Measurements from ENCODE around the gene SGO2.

Gene SGO2

GRCh38 chr2:200575957-200576356, 50.0 kb downstream of the SGO2 start:
- H3K4me3 ChIP-seq (ENCODE audit: low read length in 2 of 2): no peak overlapping the region
- H3K4me1 ChIP-seq (ENCODE audit: control insufficient read depth in 2 of 2, insufficient read depth in 1 of 2, low read depth in 1 of 2, low read length in 2 of 2): no peaks in the 10 kb centered on the region
- H3K23ac ChIP-seq (ENCODE audit: low read depth, low read length, poor library complexity): no peak overlapping the region
- no peak overlapping the region for H2AK5ac ChIP-seq (ENCODE audit: low read depth, low read length)
- no CpG with 5 or more reads among the region's 2 CpGs for WGBS, 2 donors (ENCODE audit: extremely low coverage in 2 of 2, insufficient read length in 2 of 2, insufficient replicate concordance in 1 of 2)
- H3K18ac ChIP-seq (ENCODE audit: low read length): no peak overlapping the region
- H3K27ac ChIP-seq (replicated peaks; ENCODE audit: low read length): no peak overlapping the region
- no peak overlapping the region for H2AFZ ChIP-seq (ENCODE audit: low read length)
- H3K9ac ChIP-seq (ENCODE audit: low read depth, low read length, poor library complexity): no peak overlapping the region
- H2BK120ac ChIP-seq (ENCODE audit: low read depth, low read length): no peak overlapping the region
- no peak overlapping the region for H3K4me2 ChIP-seq (ENCODE audit: insufficient read depth, low read length, poor library complexity, severe bottlenecking)
- H2BK15ac ChIP-seq (ENCODE audit: low read length): no peak overlapping the region
- H3K27me3 ChIP-seq (ENCODE audit: control insufficient read depth in 3 of 3, insufficient read depth in 3 of 3, low read depth in 1 of 3, low read length in 3 of 3): no peaks in the 10 kb centered on the region
- H3K79me1 ChIP-seq (ENCODE audit: low read depth, low read length): no peaks in the 10 kb centered on the region
- no peak overlapping the region for H2BK12ac ChIP-seq (ENCODE audit: low read length)
- no peak overlapping the region for H4K91ac ChIP-seq (ENCODE audit: low read depth, low read length, poor library complexity)
- no peak overlapping the region for H3K14ac ChIP-seq (ENCODE audit: low read length)
- H3K36me3 ChIP-seq (replicated peaks in 1 of 2; ENCODE audit: control insufficient read depth in 2 of 2, insufficient read depth in 2 of 2, low read length in 2 of 2): peaks cover 0 to 54% of the 10 kb centered on the region in 2 donors
- H3K4ac ChIP-seq (ENCODE audit: low read length): no peak overlapping the region
- H3K9me3 ChIP-seq (replicated peaks in 1 of 2; ENCODE audit: control insufficient read depth in 2 of 2, insufficient read depth in 1 of 2, low read depth in 1 of 2, low read length in 2 of 2): peaks cover 0 to 6% of the 10 kb centered on the region in 2 donors
- H4K8ac ChIP-seq (ENCODE audit: low read depth, low read length): no peak overlapping the region
- no peak for DNase-seq (ENCODE audit: low spot score)
- no peak overlapping the region for H2BK5ac ChIP-seq (ENCODE audit: low read length)

GRCh38 chr2:200577027-200577426, 51.0 kb downstream of the SGO2 start:
- no peak overlapping the region for H4K8ac ChIP-seq (ENCODE audit: low read depth, low read length)
- DNase-seq (ENCODE audit: low spot score): no peak
- no peak overlapping the region for H2BK5ac ChIP-seq (ENCODE audit: low read length)
- H4K91ac ChIP-seq (ENCODE audit: low read depth, low read length, poor library complexity): no peak overlapping the region
- H2BK120ac ChIP-seq (ENCODE audit: low read depth, low read length): no peak overlapping the region
- H3K9me3 ChIP-seq (replicated peaks in 1 of 2; ENCODE audit: control insufficient read depth in 2 of 2, insufficient read depth in 1 of 2, low read depth in 1 of 2, low read length in 2 of 2): peaks cover 0 to 6% of the 10 kb centered on the region in 2 donors
- no peak overlapping the region for H2AFZ ChIP-seq (ENCODE audit: low read length)
- H3K4me2 ChIP-seq (ENCODE audit: insufficient read depth, low read length, poor library complexity, severe bottlenecking): no peak overlapping the region
- no peak overlapping the region for H3K27ac ChIP-seq (replicated peaks; ENCODE audit: low read length)
- H3K23ac ChIP-seq (ENCODE audit: low read depth, low read length, poor library complexity): no peak overlapping the region
- H2BK12ac ChIP-seq (ENCODE audit: low read length): no peak overlapping the region
- H3K79me1 ChIP-seq (ENCODE audit: low read depth, low read length): no peaks in the 10 kb centered on the region
- no peak overlapping the region for H3K4me3 ChIP-seq (ENCODE audit: low read length in 2 of 2)
- no peak overlapping the region for H3K14ac ChIP-seq (ENCODE audit: low read length)
- H2BK15ac ChIP-seq (ENCODE audit: low read length): no peak overlapping the region
- no peaks in the 10 kb centered on the region for H3K27me3 ChIP-seq (ENCODE audit: control insufficient read depth in 3 of 3, insufficient read depth in 3 of 3, low read depth in 1 of 3, low read length in 3 of 3)
- no peak overlapping the region for H3K9ac ChIP-seq (ENCODE audit: low read depth, low read length, poor library complexity)
- peaks cover 0 to 48% of the 10 kb centered on the region in 2 donors for H3K36me3 ChIP-seq (replicated peaks in 1 of 2; ENCODE audit: control insufficient read depth in 2 of 2, insufficient read depth in 2 of 2, low read length in 2 of 2)
- H3K18ac ChIP-seq (ENCODE audit: low read length): no peak overlapping the region
- no peak overlapping the region for H3K4ac ChIP-seq (ENCODE audit: low read length)
- H3K4me1 ChIP-seq (ENCODE audit: control insufficient read depth in 2 of 2, insufficient read depth in 1 of 2, low read depth in 1 of 2, low read length in 2 of 2): no peaks in the 10 kb centered on the region
- WGBS, 2 donors (ENCODE audit: extremely low coverage in 2 of 2, insufficient read length in 2 of 2, insufficient replicate concordance in 1 of 2): no CpG with 5 or more reads among the region's 3 CpGs
- H2AK5ac ChIP-seq (ENCODE audit: low read depth, low read length): no peak overlapping the region

- H3K14ac ChIP-seq (ENCODE audit: low read length): no peak overlapping the region
- H3K4me1 ChIP-seq (ENCODE audit: control insufficient read depth in 2 of 2, insufficient read depth in 1 of 2, low read depth in 1 of 2, low read length in 2 of 2): no peaks in the 10 kb centered on the region
- peaks cover 0 to 6% of the 10 kb centered on the region in 2 donors for H3K9me3 ChIP-seq (replicated peaks in 1 of 2; ENCODE audit: control insufficient read depth in 2 of 2, insufficient read depth in 1 of 2, low read depth in 1 of 2, low read length in 2 of 2)
- WGBS, 2 donors (ENCODE audit: extremely low coverage in 2 of 2, insufficient read length in 2 of 2, insufficient replicate concordance in 1 of 2): no CpG with 5 or more reads among the region's 1 CpG
- no peak overlapping the region for H3K27ac ChIP-seq (replicated peaks; ENCODE audit: low read length)
- no peak overlapping the region for H3K9ac ChIP-seq (ENCODE audit: low read depth, low read length, poor library complexity)
- no peak for DNase-seq (ENCODE audit: low spot score)
- no peak overlapping the region for H2BK15ac ChIP-seq (ENCODE audit: low read length)
- H2BK12ac ChIP-seq (ENCODE audit: low read length): no peak overlapping the region
- no peak overlapping the region for H3K18ac ChIP-seq (ENCODE audit: low read length)
- no peaks in the 10 kb centered on the region for H3K79me1 ChIP-seq (ENCODE audit: low read depth, low read length)
- H2BK5ac ChIP-seq (ENCODE audit: low read length): no peak overlapping the region
- H3K23ac ChIP-seq (ENCODE audit: low read depth, low read length, poor library complexity): no peak overlapping the region
- no peak overlapping the region for H3K4me2 ChIP-seq (ENCODE audit: insufficient read depth, low read length, poor library complexity, severe bottlenecking)
- H2BK120ac ChIP-seq (ENCODE audit: low read depth, low read length): no peak overlapping the region
- H4K8ac ChIP-seq (ENCODE audit: low read depth, low read length): no peak overlapping the region
- no peak overlapping the region for H2AK5ac ChIP-seq (ENCODE audit: low read depth, low read length)
- no peak overlapping the region for H3K4me3 ChIP-seq (ENCODE audit: low read length in 2 of 2)
- no peak overlapping the region for H4K91ac ChIP-seq (ENCODE audit: low read depth, low read length, poor library complexity)
- no peaks in the 10 kb centered on the region for H3K27me3 ChIP-seq (ENCODE audit: control insufficient read depth in 3 of 3, insufficient read depth in 3 of 3, low read depth in 1 of 3, low read length in 3 of 3)
- no peak overlapping the region for H3K4ac ChIP-seq (ENCODE audit: low read length)
- H3K36me3 ChIP-seq (replicated peaks in 1 of 2; ENCODE audit: control insufficient read depth in 2 of 2, insufficient read depth in 2 of 2, low read length in 2 of 2): peaks cover 0 to 33% of the 10 kb centered on the region in 2 donors
- no peak overlapping the region for H2AFZ ChIP-seq (ENCODE audit: low read length)
Observed at GRCh38 chr2:200578778-200579177, 52.8 kb downstream of the SGO2 start.

GRCh38 chr2:200584639-200585038, 58.6 kb downstream of the SGO2 start:
- H3K27me3 ChIP-seq (ENCODE audit: control insufficient read depth in 3 of 3, insufficient read depth in 3 of 3, low read depth in 1 of 3, low read length in 3 of 3): no peaks in the 10 kb centered on the region
- no peak for DNase-seq (ENCODE audit: low spot score)
- H3K79me1 ChIP-seq (ENCODE audit: low read depth, low read length): no peaks in the 10 kb centered on the region
- no peak overlapping the region for H2BK120ac ChIP-seq (ENCODE audit: low read depth, low read length)
- H4K8ac ChIP-seq (ENCODE audit: low read depth, low read length): no peak overlapping the region
- H3K14ac ChIP-seq (ENCODE audit: low read length): no peak overlapping the region
- H3K4me2 ChIP-seq (ENCODE audit: insufficient read depth, low read length, poor library complexity, severe bottlenecking): no peak overlapping the region
- WGBS, 2 donors (ENCODE audit: extremely low coverage in 2 of 2, insufficient read length in 2 of 2, insufficient replicate concordance in 1 of 2): no CpG with 5 or more reads among the region's 3 CpGs
- no peak overlapping the region for H2BK5ac ChIP-seq (ENCODE audit: low read length)
- H3K36me3 ChIP-seq (replicated peaks in 1 of 2; ENCODE audit: control insufficient read depth in 2 of 2, insufficient read depth in 2 of 2, low read length in 2 of 2): peaks cover 0 to 18% of the 10 kb centered on the region in 2 donors
- H3K27ac ChIP-seq (replicated peaks; ENCODE audit: low read length): no peak overlapping the region
- no peak overlapping the region for H3K23ac ChIP-seq (ENCODE audit: low read depth, low read length, poor library complexity)
- H2AK5ac ChIP-seq (ENCODE audit: low read depth, low read length): no peak overlapping the region
- H3K4me3 ChIP-seq (ENCODE audit: low read length in 2 of 2): no peak overlapping the region
- H3K9me3 ChIP-seq (replicated peaks in 1 of 2; ENCODE audit: control insufficient read depth in 2 of 2, insufficient read depth in 1 of 2, low read depth in 1 of 2, low read length in 2 of 2): no peaks in the 10 kb centered on the region
- H2AFZ ChIP-seq (ENCODE audit: low read length): no peak overlapping the region
- no peaks in the 10 kb centered on the region for H3K4me1 ChIP-seq (ENCODE audit: control insufficient read depth in 2 of 2, insufficient read depth in 1 of 2, low read depth in 1 of 2, low read length in 2 of 2)
- no peak overlapping the region for H3K4ac ChIP-seq (ENCODE audit: low read length)
- H4K91ac ChIP-seq (ENCODE audit: low read depth, low read length, poor library complexity): no peak overlapping the region
- H2BK12ac ChIP-seq (ENCODE audit: low read length): no peak overlapping the region
- H3K9ac ChIP-seq (ENCODE audit: low read depth, low read length, poor library complexity): no peak overlapping the region
- H3K18ac ChIP-seq (ENCODE audit: low read length): no peak overlapping the region
- no peak overlapping the region for H2BK15ac ChIP-seq (ENCODE audit: low read length)

Measured in neuronal stem cell (in vitro differentiated cells).